Astrocyte (in vitro differentiated cells and primary cell): ENCODE measurements around the gene UBXN1. TPM values are rescaled to one million over a fixed set of nuclear protein-coding genes. Genes with fewer than 3 reads are reported as not detected.
A peak's percentile ranks its signal among the peaks of the same experiment; 100 is the strongest.

Experiments used
- DNase-seq: peaks from one replicate; pipeline ENCODE4 v3.0.0-alpha.2; 2010; ENCODE audit warnings: low read depth
- FAIRE-seq: peaks from 2 replicates; lab custom pipeline; 2011; peaks lifted over from hg19 to GRCh38; lab: Jason Lieb, UNC
- H2AFZ ChIP-seq: 2 replicates; pipeline ENCODE4 v1.6.0; 2012; ENCODE audit warnings: low read depth, low read length, inconsistent platforms
- H3K27ac ChIP-seq: 2 replicates; pipeline ENCODE4 v1.5.1; 2011; ENCODE audit warnings: low read depth, low read length, inconsistent platforms
- H3K27me3 ChIP-seq: 2 replicates; pipeline ENCODE4 v1.6.0; 2011; ENCODE audit warnings: low read length, inconsistent platforms; ENCODE audit not compliant: insufficient read depth
- H3K36me3 ChIP-seq: 2 replicates; pipeline ENCODE4 v1.5.1; 2011; ENCODE audit warnings: low read length, inconsistent platforms; ENCODE audit not compliant: insufficient read depth
- H3K4me1 ChIP-seq: 2 replicates; pipeline ENCODE4 v1.5.1; 2011; ENCODE audit warnings: low read length, inconsistent platforms; ENCODE audit not compliant: insufficient read depth
- H3K4me2 ChIP-seq: 2 replicates; pipeline ENCODE4 v1.6.0; 2012; ENCODE audit warnings: low read length, inconsistent platforms
- H3K4me3 ChIP-seq: 2 replicates; pipeline ENCODE4 v1.5.1; 2011; ENCODE audit warnings: low read depth, mild to moderate bottlenecking, low read length, inconsistent platforms; ENCODE audit not compliant: insufficient read depth
- H3K79me2 ChIP-seq: 2 replicates; pipeline ENCODE4 v1.6.0; 2012; ENCODE audit warnings: mild to moderate bottlenecking, low read length, inconsistent platforms; ENCODE audit not compliant: insufficient read depth
- H3K9ac ChIP-seq: 2 replicates; pipeline ENCODE4 v1.6.0; 2012; ENCODE audit warnings: mild to moderate bottlenecking, low read length, inconsistent platforms
- H3K9me3 ChIP-seq: 2 replicates; pipeline ENCODE4 v1.5.1; 2012; ENCODE audit warnings: low read depth, mild to moderate bottlenecking, low read length, inconsistent platforms; ENCODE audit not compliant: insufficient read depth
- H4K20me1 ChIP-seq: 2 replicates; pipeline ENCODE4 v1.6.0; 2012; ENCODE audit warnings: low read length, inconsistent platforms; ENCODE audit not compliant: insufficient read depth
- H3K27ac Mint-ChIP-seq: one replicate; pipeline ENCODE4 v1.8.0; 2021; ENCODE audit warnings: mild to moderate bottlenecking, mixed read lengths; ENCODE audit not compliant: unreplicated experiment
- H3K27me3 Mint-ChIP-seq: one replicate; pipeline ENCODE4 v1.8.0; 2021; ENCODE audit warnings: low read depth, mixed read lengths; ENCODE audit not compliant: unreplicated experiment
- H3K36me3 Mint-ChIP-seq: one replicate; pipeline ENCODE4 v1.8.0; 2021; ENCODE audit warnings: low read depth, mixed read lengths; ENCODE audit not compliant: unreplicated experiment
- H3K4me1 Mint-ChIP-seq: one replicate; pipeline ENCODE4 v1.8.0; 2021; ENCODE audit warnings: low read depth, mixed read lengths; ENCODE audit not compliant: unreplicated experiment
- H3K4me3 Mint-ChIP-seq: one replicate; pipeline ENCODE4 v1.8.0; 2021; ENCODE audit warnings: mild to moderate bottlenecking, moderate library complexity, mixed read lengths; ENCODE audit not compliant: unreplicated experiment
- H3K9me3 Mint-ChIP-seq: one replicate; pipeline ENCODE4 v1.8.0; 2021; ENCODE audit warnings: mild to moderate bottlenecking, mixed read lengths; ENCODE audit not compliant: unreplicated experiment
- CTCF ChIP-seq: IDR thresholded peaks from 2 replicates; pipeline ENCODE4 v1.5.1; 2011; ENCODE audit warnings: low read depth, mild to moderate bottlenecking, inconsistent platforms, low read length, moderate library complexity; ENCODE audit not compliant: insufficient read depth
- EZH2 ChIP-seq: IDR thresholded peaks from 2 replicates; pipeline ENCODE4 v1.6.1; 2012; ENCODE audit warnings: mild to moderate bottlenecking, low read length, inconsistent platforms; ENCODE audit not compliant: insufficient read depth
- total RNA-seq: library from RNA; stranded (reverse); gene quantifications from 2 replicates; pipeline ENCODE4 v1.2.1, GENCODE V29; 2021

The UBXN1 gene
- total RNA-seq, 1 donor from 2014 or later = 80.0 TPM

GRCh38 chr11:62645671-62645945 is 33.3 kb downstream of the UBXN1 start:
- Histone ChIP-seq H3K4me3 (peak overlapping the region; percentile 96), H3K9me3 (no peaks in the 10 kb centered on the region), H3K79me2 (peaks cover 77% of the 10 kb centered on the region), H3K27me3 (no peaks in the 10 kb centered on the region), H3K4me2 (peak overlapping the region; percentile 93), H3K27ac (peak overlapping the region; percentile 98), H3K4me1 (peaks cover 3% of the 10 kb centered on the region), H3K9ac (peak overlapping the region; percentile 100), H2AFZ (peak overlapping the region; percentile 67), H4K20me1 (peaks cover 29% of the 10 kb centered on the region), H3K36me3 (peaks cover 19% of the 10 kb centered on the region)
- TF ChIP-seq CTCF = no peak
- no peak for TF ChIP-seq EZH2
- H3K4me3 Mint-ChIP-seq = peak overlapping the region; percentile 98
- H3K27me3 Mint-ChIP-seq = no peaks in the 10 kb centered on the region
- H3K36me3 Mint-ChIP-seq = peaks cover 2% of the 10 kb centered on the region
- H3K9me3 Mint-ChIP-seq = no peaks in the 10 kb centered on the region
- FAIRE-seq (no peak), DNase-seq (no peak)
- peaks cover 5% of the 10 kb centered on the region for H3K4me1 Mint-ChIP-seq
- H3K27ac Mint-ChIP-seq = peak overlapping the region; percentile 93

GRCh38 chr11:62644220-62644619 is 34.7 kb downstream of the UBXN1 start:
- Histone ChIP-seq H2AFZ (no peak overlapping the region), H4K20me1 (peaks cover 35% of the 10 kb centered on the region), H3K4me3 (no peak overlapping the region), H3K9me3 (no peaks in the 10 kb centered on the region), H3K27me3 (no peaks in the 10 kb centered on the region), H3K79me2 (peaks cover 77% of the 10 kb centered on the region), H3K4me2 (no peak overlapping the region), H3K4me1 (peaks cover 3% of the 10 kb centered on the region), H3K9ac (no peak overlapping the region), H3K27ac (no peak overlapping the region), H3K36me3 (peaks cover 20% of the 10 kb centered on the region)
- Mint-ChIP-seq H3K27ac (peak overlapping the region; percentile 26), H3K4me1 (peaks cover 5% of the 10 kb centered on the region), H3K36me3 (peaks cover 7% of the 10 kb centered on the region), H3K9me3 (no peaks in the 10 kb centered on the region), H3K27me3 (no peaks in the 10 kb centered on the region), H3K4me3 (no peak overlapping the region)
- no peak for FAIRE-seq
- DNase-seq = no peak
- TF ChIP-seq CTCF (no peak), EZH2 (no peak)

- Histone ChIP-seq H2AFZ (no peak overlapping the region), H4K20me1 (peaks cover 28% of the 10 kb centered on the region), H3K4me3 (no peak overlapping the region), H3K27ac (no peak overlapping the region), H3K4me1 (no peaks in the 10 kb centered on the region), H3K79me2 (peaks cover 9% of the 10 kb centered on the region), H3K4me2 (no peak overlapping the region), H3K36me3 (peaks cover 65% of the 10 kb centered on the region), H3K27me3 (no peaks in the 10 kb centered on the region), H3K9me3 (no peaks in the 10 kb centered on the region), H3K9ac (no peak overlapping the region)
- TF ChIP-seq CTCF (no peak), EZH2 (no peak)
- H3K36me3 Mint-ChIP-seq = peaks cover 31% of the 10 kb centered on the region
- no peak overlapping the region for H3K27ac Mint-ChIP-seq
- FAIRE-seq (no peak), DNase-seq (no peak)
- no peaks in the 10 kb centered on the region for H3K4me1 Mint-ChIP-seq
- no peaks in the 10 kb centered on the region for H3K27me3 Mint-ChIP-seq
- no peaks in the 10 kb centered on the region for H3K9me3 Mint-ChIP-seq
- H3K4me3 Mint-ChIP-seq = no peak overlapping the region
Measured at GRCh38 chr11:62632492-62632891, 46.4 kb downstream of the UBXN1 start.
